Neutrophil (primary cell): Measurements from ENCODE around the gene ZNF335.
A peak's percentile ranks its signal among the peaks of the same experiment; 100 is the strongest.

Experiments used
- H3K27ac ChIP-seq: fragments of 200-600 bp; sonication (generic); 2 replicates; pipeline ENCODE4 v1.5.1; 2016; ENCODE audit warnings: mild to moderate bottlenecking, moderate library complexity
- H3K27me3 ChIP-seq: fragments of 200-600 bp; sonication (generic); 2 replicates; pipeline ENCODE4 v1.6.0; 2016; ENCODE audit warnings: mild to moderate bottlenecking
- H3K36me3 ChIP-seq: fragments of 200-600 bp; sonication (generic); 2 replicates; pipeline ENCODE4 v1.5.1; 2017
- H3K4me1 ChIP-seq, 2 experiments: fragments of 200-600 bp in 1 of 2; sonication (generic) in 1 of 2; 1 replicate in 1 of 2; 2 replicates in 1 of 2; pipeline versions ENCODE4 v1.5.1 to v1.6.1; 2013 to 2016; ENCODE audit warnings: low read depth in 1 of 2, low read length in 1 of 2, mild to moderate bottlenecking in 1 of 2, moderate library complexity in 1 of 2; ENCODE audit not compliant: control insufficient read depth in 1 of 2, insufficient read depth in 1 of 2
- H3K4me3 ChIP-seq, 2 experiments: fragments of 200-600 bp in 1 of 2; sonication (generic) in 1 of 2; 1 replicate in 1 of 2; 2 replicates in 1 of 2; pipeline ENCODE4 v1.5.1; 2013 to 2016; ENCODE audit warnings: low read depth in 1 of 2, low read length in 1 of 2, mild to moderate bottlenecking in 1 of 2, moderate library complexity in 1 of 2
- H3K9me3 ChIP-seq: fragments of 200-600 bp; sonication (generic); 2 replicates; pipeline ENCODE4 v1.5.1; 2016
- CTCF ChIP-seq: fragments of 200-600 bp; sonication (generic); IDR thresholded peaks from 2 replicates; pipeline ENCODE4 v1.5.1; 2016; ENCODE audit warnings: antibody characterized with exemption

ZNF335 gene

GRCh38 chr20:45949542-45950329 is 22.3 kb downstream of the ZNF335 start:
- H3K27ac ChIP-seq, result peak overlapping the region; percentile 15
- peaks cover 0 to 6% of the 10 kb centered on the region in 2 experiments for H3K4me1 ChIP-seq
- no peak overlapping the region for H3K4me3 ChIP-seq
- peaks cover 96% of the 10 kb centered on the region for H3K36me3 ChIP-seq
- TF ChIP-seq CTCF, result no peak
- H3K9me3 ChIP-seq, result no peaks in the 10 kb centered on the region
- no peaks in the 10 kb centered on the region for H3K27me3 ChIP-seq

GRCh38 chr20:45948742-45949541 is 23.1 kb downstream of the ZNF335 start:
- no peaks in the 10 kb centered on the region for H3K27me3 ChIP-seq
- no peak overlapping the region for H3K4me3 ChIP-seq
- peak overlapping the region; percentile 15 for H3K27ac ChIP-seq
- peaks cover 100% of the 10 kb centered on the region for H3K36me3 ChIP-seq
- H3K9me3 ChIP-seq, result no peaks in the 10 kb centered on the region
- TF ChIP-seq CTCF, result no peak
- peaks cover 0 to 6% of the 10 kb centered on the region in 2 experiments for H3K4me1 ChIP-seq

- no peaks in the 10 kb centered on the region for H3K27me3 ChIP-seq
- H3K9me3 ChIP-seq, result no peaks in the 10 kb centered on the region
- TF ChIP-seq CTCF, result no peak
- no peak overlapping the region for H3K4me3 ChIP-seq
- H3K36me3 ChIP-seq, result peaks cover 100% of the 10 kb centered on the region
- H3K27ac ChIP-seq, result peak overlapping the region; percentile 15
- peaks cover 0 to 6% of the 10 kb centered on the region in 2 experiments for H3K4me1 ChIP-seq
These were observed 23.7 kb downstream of the ZNF335 start for GRCh38 chr20:45948261-45948733.

GRCh38 chr20:45947110-45947866 is 24.7 kb downstream of the ZNF335 start:
- no peak for TF ChIP-seq CTCF
- Histone ChIP-seq H3K36me3 (peaks cover 100% of the 10 kb centered on the region), H3K4me1 (peaks cover 0 to 6% of the 10 kb centered on the region in 2 experiments), H3K4me3 (no peak overlapping the region), H3K9me3 (no peaks in the 10 kb centered on the region), H3K27me3 (no peaks in the 10 kb centered on the region), H3K27ac (no peak overlapping the region)

- Histone ChIP-seq H3K4me3 (no peak overlapping the region), H3K27ac (no peak overlapping the region), H3K36me3 (peaks cover 98% of the 10 kb centered on the region), H3K27me3 (no peaks in the 10 kb centered on the region), H3K4me1 (peaks cover 0 to 6% of the 10 kb centered on the region in 2 experiments), H3K9me3 (no peaks in the 10 kb centered on the region)
- no peak for TF ChIP-seq CTCF
These were observed 25.6 kb downstream of the ZNF335 start for GRCh38 chr20:45946149-45946970.
